Spleen (tissue), 11 donors: ENCODE results near the gene HNF1B. TPM values are rescaled to one million over a fixed set of nuclear protein-coding genes. Genes with fewer than 3 reads are reported as not detected.

Experiments
- DNase-seq: peaks from one replicate; pipeline ENCODE4 v3.0.0-alpha.2; 2020
- H3K27ac ChIP-seq, 8 donors: fragments of 200-600 bp; sonication (generic) in 7 of 8; 1 replicate in 4 of 8; 2 replicates in 4 of 8; pipeline versions ENCODE4 v1.5.0 to v1.8.0; 2016 to 2021; ENCODE audit warnings: inconsistent platforms in 4 of 8, mild to moderate bottlenecking in 4 of 8, moderate library complexity in 1 of 8
- H3K27me3 ChIP-seq, 7 donors: fragments of 200-600 bp; sonication (generic) in 6 of 7; replicated peaks in 1 of 7; 1 replicate in 4 of 7; 2 replicates in 3 of 7; pipeline versions ENCODE4 v1.5.0 to v1.8.0; 2016 to 2021; ENCODE audit warnings: inconsistent platforms in 3 of 7, mild to moderate bottlenecking in 1 of 7
- H3K36me3 ChIP-seq, 6 donors: fragments of 200-600 bp; sonication (generic) in 5 of 6; 1 replicate in 4 of 6; 2 replicates in 2 of 6; pipeline versions ENCODE4 v1.5.0 to v1.8.0; 2016 to 2021; ENCODE audit warnings: inconsistent platforms in 2 of 6
- H3K4me1 ChIP-seq, 6 donors: fragments of 200-600 bp; sonication (generic) in 5 of 6; 1 replicate in 3 of 6; 2 replicates in 3 of 6; pipeline versions ENCODE4 v1.5.0 to v1.8.0; 2016 to 2021; ENCODE audit warnings: inconsistent platforms in 3 of 6
- H3K4me3 ChIP-seq, 8 donors: fragments of 200-600 bp; sonication (generic) in 7 of 8; 1 replicate in 4 of 8; 2 replicates in 4 of 8; pipeline versions ENCODE4 v1.5.0 to v1.8.0; 2016 to 2021; ENCODE audit warnings: inconsistent platforms in 4 of 8, mild to moderate bottlenecking in 4 of 8, moderate library complexity in 2 of 8
- H3K9me3 ChIP-seq, 8 donors: fragments of 200-600 bp; sonication (generic) in 7 of 8; 1 replicate in 4 of 8; 2 replicates in 4 of 8; pipeline versions ENCODE4 v1.5.0 to v1.8.0; 2016 to 2021; ENCODE audit warnings: inconsistent platforms in 4 of 8
- POLR2A ChIP-seq, 3 donors: fragments of 450-650 bp; IDR thresholded peaks; one replicate each; pipeline ENCODE4 v1.5.1; 2017; ENCODE audit warnings: antibody characterized with exemption in 3 of 3, mild to moderate bottlenecking in 1 of 3
- POLR2AphosphoS5 ChIP-seq, 3 donors: sonication (generic); formaldehyde crosslinking; IDR thresholded peaks; one replicate each; pipeline ENCODE4 v1.5.1; 2017; ENCODE audit warnings: antibody characterized with exemption in 3 of 3
- WGBS, 5 donors: extraction: QIAGEN DNeasy Blood & Tissue Kit in 3 of 5; methylation state at CpG; one replicate each; pipeline versions ENCODE4 v1.1.5 to v1.1.7; 2013 to 2018; 5-methylcytosine and 5-hydroxymethylcytosine counted together
- intact Hi-C: fragments of 100-400 bp; cut with DNase I; formaldehyde crosslinking; loops from one replicate; pipeline ENCODE4 v1.15.0; 2023; ENCODE audit warnings: low total_unique reads
- polyA plus RNA-seq, 3 donors: library from polyadenylated mRNA; stranded (reverse); fragments of 200-250 nt; gene quantifications; one replicate each; pipeline ENCODE4 v1.2.1, GENCODE V29; 2013
- total RNA-seq, 7 donors: library from RNA; depleted of rRNA in 3 of 7; stranded (reverse); fragments of >200 nt in 3 of 7; fragmentation: NEBNext Ultra II Directional in 4 of 7; extraction: Animal tissue kit (Norgen Biotek cat#: 25700) in 4 of 7; gene quantifications; one replicate each; pipeline versions ENCODE4 v1.1.0 to v1.2.1, GENCODE V29; 2016 to 2021
- TF ChIP-seq, protein P1 (sequence below), 11 experiments: fragments of 200-600 bp in 7 of 11; fragments of 450-650 bp in 4 of 11; sonication (generic) in 4 of 11; IDR thresholded peaks in 8 of 11; conservative IDR thresholded peaks in 3 of 11; 1 replicate in 7 of 11; 2 replicates in 4 of 11; pipeline versions ENCODE4 v1.4.0 to v1.8.0; 2016 to 2021; ENCODE audit warnings: antibody characterized with exemption in 11 of 11, inconsistent platforms in 4 of 11, mild to moderate bottlenecking in 1 of 11
- donor health status: healthy with polysubstance abuse.
- donor health status: DM: no; HTN: no; CAD: no; lungs with moderate emphysema.
- donor health status: DM: no; HTN: no; CAD: no.
- donor health status: Bipolar disorder and iron deficiency.
- donor health status: healthy.
- donor health status: DM: no; HTN: no; CAD: no.
- donor health status: DM: yes; HTN: yes; CAD: no.

Gene HNF1B
- total and polyA plus RNA-seq, 10 donors = 0.06 to 0.12 (median 0.07) TPM; not detected in 7

DNA sequence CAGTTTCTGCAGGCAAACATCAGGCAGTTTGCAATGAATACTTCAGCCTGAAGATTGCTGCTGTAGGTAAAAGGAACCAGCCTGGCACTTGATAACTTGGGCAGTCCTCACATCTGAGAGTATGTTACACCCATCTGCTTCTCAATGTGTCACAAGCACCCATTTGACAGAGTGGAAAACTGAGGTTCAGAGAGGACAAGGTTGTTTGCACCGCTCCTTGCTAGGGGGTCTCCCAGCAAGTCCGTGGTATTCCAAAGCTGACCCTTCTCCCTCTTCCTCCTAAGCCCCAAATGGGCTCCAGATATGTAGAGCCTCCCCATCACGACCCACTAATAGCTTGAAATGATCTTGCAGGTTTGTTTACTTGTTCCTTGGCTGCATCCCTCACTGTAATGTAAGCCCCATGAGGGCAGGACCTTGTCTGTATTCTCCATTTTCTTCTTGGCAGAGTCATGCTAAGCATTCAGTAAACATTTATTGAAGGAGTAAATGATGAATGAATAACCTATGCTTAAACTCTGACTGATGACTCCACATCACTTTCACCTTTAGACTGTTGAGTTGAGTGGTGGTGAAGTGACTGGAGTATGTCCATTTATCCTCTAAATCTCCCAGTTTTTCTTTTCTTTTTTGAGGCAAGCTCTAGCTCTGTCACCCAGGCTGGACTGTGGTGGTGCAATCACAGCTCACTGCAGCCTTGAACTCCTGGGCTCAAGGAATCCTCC lies 26.4 kb downstream of the HNF1B start:
- no peak overlapping the region for H3K4me3 ChIP-seq
- TF ChIP-seq POLR2A (IDR thresholded peaks at IDR 0.05) (no peak), POLR2AphosphoS5 (IDR thresholded peaks at IDR 0.05) (no peak)
- TF ChIP-seq, protein P1, sequence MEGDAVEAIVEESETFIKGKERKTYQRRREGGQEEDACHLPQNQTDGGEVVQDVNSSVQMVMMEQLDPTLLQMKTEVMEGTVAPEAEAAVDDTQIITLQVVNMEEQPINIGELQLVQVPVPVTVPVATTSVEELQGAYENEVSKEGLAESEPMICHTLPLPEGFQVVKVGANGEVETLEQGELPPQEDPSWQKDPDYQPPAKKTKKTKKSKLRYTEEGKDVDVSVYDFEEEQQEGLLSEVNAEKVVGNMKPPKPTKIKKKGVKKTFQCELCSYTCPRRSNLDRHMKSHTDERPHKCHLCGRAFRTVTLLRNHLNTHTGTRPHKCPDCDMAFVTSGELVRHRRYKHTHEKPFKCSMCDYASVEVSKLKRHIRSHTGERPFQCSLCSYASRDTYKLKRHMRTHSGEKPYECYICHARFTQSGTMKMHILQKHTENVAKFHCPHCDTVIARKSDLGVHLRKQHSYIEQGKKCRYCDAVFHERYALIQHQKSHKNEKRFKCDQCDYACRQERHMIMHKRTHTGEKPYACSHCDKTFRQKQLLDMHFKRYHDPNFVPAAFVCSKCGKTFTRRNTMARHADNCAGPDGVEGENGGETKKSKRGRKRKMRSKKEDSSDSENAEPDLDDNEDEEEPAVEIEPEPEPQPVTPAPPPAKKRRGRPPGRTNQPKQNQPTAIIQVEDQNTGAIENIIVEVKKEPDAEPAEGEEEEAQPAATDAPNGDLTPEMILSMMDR (IDR thresholded peaks at IDR 0.05 in 8 of 11, conservative IDR thresholded peaks at IDR 0.05 in 3 of 11) = no peak
- H3K4me1 ChIP-seq = no peaks in the 10 kb centered on the region
- WGBS, 5 donors = 77 to 90% (median 86%) methylated on average over 3 of the region's 3 CpGs
- H3K27ac ChIP-seq = no peak overlapping the region
- H3K27me3 ChIP-seq = peaks cover 0 to 49% (median 7%) of the 10 kb centered on the region in 7 donors
- no peaks in the 10 kb centered on the region for H3K36me3 ChIP-seq
- no peaks in the 10 kb centered on the region for H3K9me3 ChIP-seq
- intact Hi-C loops = no loop called here
- no peak for DNase-seq

GRCh38 chr17:37717627-37718323 lies 27.1 kb downstream of the HNF1B start:
- Histone ChIP-seq H3K27ac (no peak overlapping the region), H3K9me3 (no peaks in the 10 kb centered on the region), H3K4me1 (no peaks in the 10 kb centered on the region), H3K4me3 (no peak overlapping the region), H3K36me3 (no peaks in the 10 kb centered on the region), H3K27me3 (peaks cover 0 to 54% (median 7%) of the 10 kb centered on the region in 7 donors)
- TF ChIP-seq, protein P1 (IDR thresholded peaks at IDR 0.05 in 8 of 11, conservative IDR thresholded peaks at IDR 0.05 in 3 of 11) = no peak
- no peak for TF ChIP-seq POLR2AphosphoS5 (IDR thresholded peaks at IDR 0.05)
- intact Hi-C loops = no loop called here
- no peak for DNase-seq
- WGBS, 5 donors = 71 to 84% (median 77%) methylated on average over 3 of the region's 3 CpGs

GRCh38 chr17:37714897-37715296 lies 30.0 kb downstream of the HNF1B start:
- Histone ChIP-seq H3K4me1 (no peaks in the 10 kb centered on the region), H3K27me3 (peaks cover 0 to 66% (median 7%) of the 10 kb centered on the region in 7 donors), H3K9me3 (no peaks in the 10 kb centered on the region), H3K4me3 (no peak overlapping the region), H3K36me3 (no peaks in the 10 kb centered on the region), H3K27ac (no peak overlapping the region)
- DNase-seq = no peak
- intact Hi-C loops = no loop called here
- 47 to 57% (median 49%) methylated on average over 4 of the region's 4 CpGs for WGBS, 5 donors
- TF ChIP-seq POLR2AphosphoS5 (IDR thresholded peaks at IDR 0.05) (no peak), POLR2A (IDR thresholded peaks at IDR 0.05) (no peak)
- TF ChIP-seq, protein P1 (IDR thresholded peaks at IDR 0.05 in 8 of 11, conservative IDR thresholded peaks at IDR 0.05 in 3 of 11) = no peak

DNA sequence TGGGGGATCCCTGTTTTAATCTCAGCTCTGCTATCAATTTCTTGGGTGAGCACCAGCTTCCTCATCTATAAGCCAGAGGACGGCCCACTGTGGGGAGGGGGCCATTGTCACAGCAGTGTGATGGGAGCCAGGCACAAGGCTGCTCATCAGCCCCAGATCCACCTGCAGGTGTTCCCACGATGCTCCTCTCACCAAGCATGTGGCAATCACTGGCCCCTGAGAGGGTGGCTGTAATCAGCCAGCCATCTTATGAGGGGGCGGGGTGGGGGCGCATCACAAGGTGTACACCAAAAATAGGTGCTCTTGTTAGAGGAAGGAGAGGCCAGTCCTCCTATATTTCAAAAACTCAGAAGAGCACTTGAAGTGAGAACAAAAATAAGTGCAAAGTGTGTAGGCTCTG lies 31.2 kb downstream of the HNF1B start:
- intact Hi-C loops = no loop called here
- TF ChIP-seq POLR2AphosphoS5 (IDR thresholded peaks at IDR 0.05) (no peak), POLR2A (IDR thresholded peaks at IDR 0.05) (no peak)
- TF ChIP-seq, protein P1 (IDR thresholded peaks at IDR 0.05 in 8 of 11, conservative IDR thresholded peaks at IDR 0.05 in 3 of 11) = no peak
- Histone ChIP-seq H3K27ac (no peak overlapping the region), H3K36me3 (no peaks in the 10 kb centered on the region), H3K27me3 (peaks cover 0 to 79% (median 7%) of the 10 kb centered on the region in 7 donors), H3K9me3 (no peaks in the 10 kb centered on the region), H3K4me3 (no peak overlapping the region), H3K4me1 (no peaks in the 10 kb centered on the region)
- WGBS, 5 donors = 66 to 80% (median 77%) methylated on average over 4 of the region's 4 CpGs
- no peak for DNase-seq
